K562 (cell line): ENCODE results near the gene NUP43. TPM values are rescaled to one million over a fixed set of nuclear protein-coding genes. Genes with fewer than 3 reads are reported as not detected.

Experiments
- ATAC-seq: fragments of 200-7000 bp; cut with Tn5 transposase; 3 replicates; pipeline ENCODE4 v1.9.1; 2020; ENCODE audit warnings: moderate library complexity
- BruUV-seq: library from RNA; stranded (reverse); fragments of 400-500 nt; replicated peaks from 2 replicates; lab custom pipeline; 2021; lab: Mats Ljungman, UMichigan
- CTCF ChIA-PET: fragments of 300-600 bp; formaldehyde crosslinking; extraction: SDS; loops from one replicate; lab custom pipeline; 2021; ENCODE audit warnings: low intra/inter-chr PET ratio; lab: Yijun Ruan, JAX
- POLR2A ChIA-PET: fragments of 300-600, 350-650 bp; sonication (Branson Sonifier 250); formaldehyde crosslinking; extraction: SDS; loops from one replicate; lab custom pipeline; 2021; ENCODE audit warnings: antibody characterized with exemption, inconsistent platforms; lab: Yijun Ruan, JAX
- DNase-seq, 4 experiments: peaks; one replicate each; pipeline versions ENCODE4 v3.0.0 to v3.0.0-alpha.2; 2011 to 2018; ENCODE audit warnings: low spot score in 3 of 4, mixed read lengths in 3 of 4; ENCODE audit errors: extremely low read depth in 1 of 4
- FAIRE-seq: peaks from 2 replicates; lab custom pipeline; 2011; peaks lifted over from hg19 to GRCh38; lab: Jason Lieb, UNC
- H2AFZ ChIP-seq: 2 replicates; pipeline ENCODE4 v1.6.0; 2011; ENCODE audit warnings: low read depth, low read length, control low read depth, inconsistent platforms
- H3K27ac ChIP-seq: fragments of 200-600 bp; 3 replicates; pipeline ENCODE4 v1.8.0; 2011; ENCODE audit warnings: low read depth, mild to moderate bottlenecking, control low read depth, inconsistent platforms, low read length, moderate library complexity, mixed read lengths; ENCODE audit errors: extremely low read depth
- H3K27me3 ChIP-seq, 2 experiments: fragments of 300-600 bp in 1 of 2; 2 replicates in 1 of 2; 3 replicates in 1 of 2; pipeline versions ENCODE4 v1.6.0 to v1.8.0; 2011; ENCODE audit warnings: inconsistent platforms in 2 of 2, low read length in 2 of 2, mild to moderate bottlenecking in 1 of 2, mixed read lengths in 1 of 2, moderate library complexity in 1 of 2; ENCODE audit not compliant: control insufficient read depth in 2 of 2, insufficient read depth in 2 of 2
- H3K36me3 ChIP-seq: fragments of 300-600 bp; 3 replicates; pipeline ENCODE4 v1.8.0; 2011; ENCODE audit warnings: mild to moderate bottlenecking, low read length, inconsistent platforms; ENCODE audit not compliant: control insufficient read depth, insufficient read depth
- H3K4me1 ChIP-seq, 2 experiments: fragments of 200-600 bp in 1 of 2; replicated peaks in 1 of 2; 2 replicates in 1 of 2; 3 replicates in 1 of 2; pipeline versions ENCODE4 v1.5.1 to v1.8.0; 2011; ENCODE audit warnings: inconsistent platforms in 2 of 2, low read length in 2 of 2, mild to moderate bottlenecking in 1 of 2, mixed read lengths in 1 of 2, moderate library complexity in 1 of 2; ENCODE audit not compliant: control insufficient read depth in 2 of 2, insufficient read depth in 2 of 2
- H3K4me2 ChIP-seq: 2 replicates; pipeline ENCODE4 v1.6.1; 2011; ENCODE audit warnings: low read length, control low read depth, inconsistent platforms, mixed read lengths; ENCODE audit not compliant: insufficient read depth
- H3K4me3 ChIP-seq: fragments of 200-600 bp; sonication (generic), shearing (Covaris generic); 2 replicates; pipeline ENCODE4 v1.5.1; 2016; ENCODE audit warnings: control low read depth, inconsistent platforms
- H3K79me2 ChIP-seq: fragments of 200-600 bp; 3 replicates; pipeline ENCODE4 v1.8.0; 2011; ENCODE audit warnings: low read length, inconsistent platforms; ENCODE audit not compliant: control insufficient read depth, insufficient read depth
- H3K9ac ChIP-seq, 2 experiments: 2 replicates each; pipeline versions ENCODE4 v1.6.0 to v1.6.1; 2011; ENCODE audit warnings: low read depth in 2 of 2, low read length in 2 of 2, control low read depth in 1 of 2, inconsistent platforms in 1 of 2, mild to moderate bottlenecking in 1 of 2, mixed read lengths in 1 of 2; ENCODE audit not compliant: insufficient read depth in 1 of 2
- H3K9me1 ChIP-seq: one replicate; pipeline ENCODE4 v1.6.0; 2011; ENCODE audit warnings: inconsistent platforms, mild to moderate bottlenecking, low read length, moderate library complexity; ENCODE audit not compliant: control insufficient read depth, insufficient read depth
- H3K9me3 ChIP-seq: replicated peaks from 2 replicates; pipeline ENCODE4 v1.5.1; 2011; ENCODE audit warnings: low read depth, low read length, inconsistent platforms; ENCODE audit not compliant: control insufficient read depth, insufficient read depth
- H4K20me1 ChIP-seq: replicated peaks from 2 replicates; pipeline ENCODE4 v1.6.1; 2011; ENCODE audit warnings: low read length, inconsistent platforms, mixed read lengths; ENCODE audit not compliant: control insufficient read depth, insufficient read depth
- CEBPB ChIP-seq: fragments of 450-650 bp; IDR thresholded peaks from 2 replicates; pipeline ENCODE4 v1.6.1; 2016; ENCODE audit warnings: missing genetic modification characterization, missing compliant biosample characterization
- CEBPG ChIP-seq, 3 experiments: fragments of 200-800 bp in 1 of 3; sonication (Bioruptor generic) in 1 of 3; sonication (generic) in 1 of 3; formaldehyde crosslinking in 1 of 3; IDR thresholded peaks in 2 of 3; conservative IDR thresholded peaks in 1 of 3; 2 replicates each; pipeline versions ENCODE4 v1.6.1 to v1.8.0; 2016 to 2022; ENCODE audit warnings: missing compliant biosample characterization in 2 of 3, missing genetic modification characterization in 2 of 3, mild to moderate bottlenecking in 1 of 3, missing genetic modification reagents in 1 of 3
- DLX4 ChIP-seq: fragments of 250-450 bp; sonication (Bioruptor Pico); IDR thresholded peaks from 2 replicates; pipeline ENCODE4 v1.6.1; 2021; ENCODE audit warnings: mild to moderate bottlenecking
- PML ChIP-seq: IDR thresholded peaks from 2 replicates; pipeline ENCODE4 v1.6.1; 2012; ENCODE audit warnings: low read length, inconsistent platforms
- RNF2 ChIP-seq: sonication (generic); IDR thresholded peaks from 2 replicates; pipeline ENCODE4 v1.6.1; 2016
- TRIM24 ChIP-seq, 2 experiments: fragments of 450-650 bp; IDR thresholded peaks; 2 replicates each; pipeline ENCODE4 v1.6.1; 2016
- ZNF277 ChIP-seq: fragments of 250-450 bp; sonication (Bioruptor Pico); IDR thresholded peaks from 2 replicates; pipeline ENCODE4 v1.8.0; 2022; ENCODE audit warnings: inconsistent platforms, mild to moderate bottlenecking, moderate library complexity, borderline replicate concordance
- WGBS: fragments of 100-300 bp; shearing (Covaris generic); methylation state at CpG from one replicate; pipeline ENCODE4 v1.1.6; 2016; ENCODE audit warnings: low coverage, mixed read lengths; ENCODE audit not compliant: insufficient coverage; ENCODE audit errors: missing lambda C conversion rate; 5-methylcytosine and 5-hydroxymethylcytosine counted together
- in situ Hi-C: fragments of 300-500 bp; cut with MboI; formaldehyde crosslinking; loops from 4 replicates; pipeline ENCODE4 v1.15.0; 2018; ENCODE audit warnings: inconsistent platforms, mixed read lengths
- intact Hi-C: fragments of 100-400 bp; cut with micrococcal nuclease; formaldehyde crosslinking; loops from 2 replicates; pipeline ENCODE4 v1.14.2; 2022
- polyA plus RNA-seq, 8 experiments: library from polyadenylated mRNA; depleted of rRNA in 4 of 8; stranded (reverse) in 5 of 8; unstranded in 3 of 8; fragments of >200 nt; fragmentation: Nextera tagmentation in 2 of 8; fragmentation: Illumina TruSeq in 1 of 8; extraction: Ambion mirVana in 2 of 8; extraction: Trizol in 1 of 8; gene quantifications; 2 replicates each; pipeline versions ENCODE4 v1.2.1 to v1.2.3, GENCODE V29; 2011 to 2014; ENCODE audit warnings: inconsistent platforms in 1 of 8, missing spikeins in 1 of 8
- total RNA-seq, 7 experiments: library from RNA; depleted of rRNA in 6 of 7; stranded (reverse); fragments of >200 nt in 6 of 7; fragmentation: Illumina TruSeq in 2 of 7; extraction: Trizol in 2 of 7; gene quantifications; 2 replicates each; pipeline versions ENCODE4 v1.2.1 to v1.2.3, GENCODE V29; 2011 to 2021; ENCODE audit warnings: low replicate concordance in 1 of 7

The NUP43 gene
- total and polyA plus RNA-seq, 9 of the 15 experiments (the other 6 are each of a cell fraction or from before 2014, with no cell fraction given) = 28.9 to 136 (median 67.4) TPM

GRCh38 chr6:149727793-149728498, 18.4 kb downstream of the NUP43 start (continued):
- TF ChIP-seq ZNF277 (CRISPR knock-in tag) (no peak), DLX4 (CRISPR knock-in tag) (no peak), RNF2 (no peak)

- TF ChIP-seq CEBPG (CRISPR knock-in tag; IDR thresholded peaks at IDR 0.05) = no peak
- TF ChIP-seq CEBPG (tag; conservative IDR thresholded peaks at IDR 0.05 in 1 of 2, IDR thresholded peaks at IDR 0.05 in 1 of 2) = 0 out of 4 replicates have a peak, but pooled peaks of 1 of the 2 experiments have one; percentile 44
- TF ChIP-seq TRIM24 (IDR thresholded peaks at IDR 0.05) = no peak
- TF ChIP-seq CEBPB (tag) = peak; percentile 71
- no peak for TF ChIP-seq PML
- TF ChIP-seq, all 486 proteins: peak for 2
- FAIRE-seq = no peak
- no peaks in the 10 kb centered on the region for H3K27me3 ChIP-seq
- no peak for ATAC-seq
- ChIA-PET POLR2A (interaction anchor here (0.9 to 2.6 kb wide), 3 partner anchors 8 to 41 kb away, joined by 3 to 11 read pairs (median 8); partner anchors contain the start of genes LATS1 and PCMT1), CTCF (no interaction called here)
- no peaks in the 10 kb centered on the region for H4K20me1 ChIP-seq
- in situ Hi-C loops = loop anchor here (10.0 kb wide), 1 partner anchor 199 kb away; the partner anchor contains the start of gene RAET1G
- H3K4me3 ChIP-seq = no peak overlapping the region
- no peak overlapping the region for H3K27ac ChIP-seq
- peaks cover 73% of the 10 kb centered on the region for H3K36me3 ChIP-seq
- WGBS = 93% methylated on average over 3 of the region's 3 CpGs
- H2AFZ ChIP-seq = no peak overlapping the region
- H3K4me2 ChIP-seq = no peak overlapping the region
- DNase-seq = no peak
- peaks cover 14% of the 10 kb centered on the region; the same call in 2 of the 3 replicates for H3K79me2 ChIP-seq
- no TSS peak for BruUV-seq
- no peaks in the 10 kb centered on the region for H3K9me3 ChIP-seq
- intact Hi-C loops = loop anchor here (2.0 kb wide), 1 partner anchor 97 kb away; no protein-coding TSS in a partner anchor
- no peaks in the 10 kb centered on the region for H3K9me1 ChIP-seq
- H3K4me1 ChIP-seq = peaks cover 20 to 41% of the 10 kb centered on the region in 2 experiments
- H3K9ac ChIP-seq = no peak overlapping the region
These were observed 20.5 kb downstream of the NUP43 start for GRCh38 chr6:149725785-149726184.
